OCI-LY1 (cell line): ENCODE data around the gene PRICKLE4.

Experiments used
- EZH2 ChIP-seq: fragments of 200-600 bp; sonication (generic), shearing (Covaris generic); IDR thresholded peaks from 2 replicates; pipeline ENCODE4 v1.8.0; 2017; ENCODE audit warnings: borderline replicate concordance, mixed run types, mild to moderate bottlenecking, antibody characterized with exemption, low read length, moderate library complexity, mixed read lengths
- TF ChIP-seq, protein P1 (sequence below): fragments of 200-600 bp; sonication (generic), shearing (Covaris generic); IDR thresholded peaks from 2 replicates; pipeline ENCODE4 v1.5.1; 2017; ENCODE audit warnings: mild to moderate bottlenecking, antibody characterized with exemption, low read length, moderate library complexity, mixed read lengths

DNA sequence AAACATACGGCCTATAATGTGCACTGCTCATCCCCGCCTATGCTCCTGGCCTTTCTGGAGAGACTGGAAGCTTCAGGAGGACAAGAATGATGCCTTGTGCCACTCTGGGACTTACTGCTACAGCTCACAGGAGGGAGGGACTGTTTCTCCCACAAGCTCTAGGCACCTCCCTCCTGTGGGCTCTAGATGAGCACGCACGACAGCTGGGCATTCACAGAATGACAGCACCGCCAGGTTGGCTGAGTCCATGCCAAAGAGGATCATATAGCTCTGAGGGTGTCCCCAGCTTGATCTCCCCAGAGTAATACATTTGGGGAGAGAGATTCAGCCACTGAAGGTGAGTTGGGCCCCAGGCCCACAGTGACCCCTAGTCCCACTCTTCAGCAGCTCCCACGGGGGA lies 23.3 kb upstream of the PRICKLE4 start:
- TF ChIP-seq, protein P1, sequence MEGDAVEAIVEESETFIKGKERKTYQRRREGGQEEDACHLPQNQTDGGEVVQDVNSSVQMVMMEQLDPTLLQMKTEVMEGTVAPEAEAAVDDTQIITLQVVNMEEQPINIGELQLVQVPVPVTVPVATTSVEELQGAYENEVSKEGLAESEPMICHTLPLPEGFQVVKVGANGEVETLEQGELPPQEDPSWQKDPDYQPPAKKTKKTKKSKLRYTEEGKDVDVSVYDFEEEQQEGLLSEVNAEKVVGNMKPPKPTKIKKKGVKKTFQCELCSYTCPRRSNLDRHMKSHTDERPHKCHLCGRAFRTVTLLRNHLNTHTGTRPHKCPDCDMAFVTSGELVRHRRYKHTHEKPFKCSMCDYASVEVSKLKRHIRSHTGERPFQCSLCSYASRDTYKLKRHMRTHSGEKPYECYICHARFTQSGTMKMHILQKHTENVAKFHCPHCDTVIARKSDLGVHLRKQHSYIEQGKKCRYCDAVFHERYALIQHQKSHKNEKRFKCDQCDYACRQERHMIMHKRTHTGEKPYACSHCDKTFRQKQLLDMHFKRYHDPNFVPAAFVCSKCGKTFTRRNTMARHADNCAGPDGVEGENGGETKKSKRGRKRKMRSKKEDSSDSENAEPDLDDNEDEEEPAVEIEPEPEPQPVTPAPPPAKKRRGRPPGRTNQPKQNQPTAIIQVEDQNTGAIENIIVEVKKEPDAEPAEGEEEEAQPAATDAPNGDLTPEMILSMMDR, result no peak
- TF ChIP-seq EZH2, result no peak
